Left ventricle myocardium inferior (tissue), 1 donor: ENCODE measurements around the gene PRKACA. TPM values are rescaled to one million over a fixed set of nuclear protein-coding genes. Genes with fewer than 3 reads are reported as not detected.

Experiments used
- DNase-seq: peaks from one replicate; pipeline ENCODE4 v3.0.0-alpha.2; 2020
- H3K27ac ChIP-seq: fragments of 200-600 bp; replicated peaks from 2 replicates; pipeline ENCODE4 v1.8.0; 2021
- H3K27me3 ChIP-seq: fragments of 200-600 bp; 2 replicates; pipeline ENCODE4 v1.8.0; 2021; ENCODE audit warnings: low read depth
- H3K36me3 ChIP-seq: fragments of 200-600 bp; 2 replicates; pipeline ENCODE4 v1.8.0; 2021
- H3K4me1 ChIP-seq: fragments of 200-600 bp; 2 replicates; pipeline ENCODE4 v1.8.0; 2021
- H3K4me3 ChIP-seq: fragments of 200-600 bp; 2 replicates; pipeline ENCODE4 v1.8.0; 2021; ENCODE audit warnings: mild to moderate bottlenecking, moderate library complexity
- H3K9me3 ChIP-seq: fragments of 200-600 bp; replicated peaks from 2 replicates; pipeline ENCODE4 v1.8.0; 2021
- CTCF ChIP-seq: fragments of 200-600 bp; IDR thresholded peaks from 2 replicates; pipeline ENCODE4 v1.8.0; 2021; ENCODE audit warnings: antibody characterized with exemption, mild to moderate bottlenecking, borderline replicate concordance
- intact Hi-C: fragments of 100-400 bp; cut with micrococcal nuclease; formaldehyde crosslinking; loops from one replicate; pipeline ENCODE4 v1.11.0; 2022
- total RNA-seq: library from RNA; stranded (reverse); fragmentation: NEBNext Ultra II Directional; extraction: Animal tissue kit (Norgen Biotek cat#: 25700); gene quantifications from one replicate; pipeline ENCODE4 v1.2.1, GENCODE V29; 2021
- donor health status: DM: no; HTN: yes; CAD: no; lungs with severe emphysema.

PRKACA gene
- total RNA-seq, 1 donor from 2014 or later, result 465 TPM

GRCh38 chr19:14162871-14163297 is 45.3 kb upstream of the PRKACA start:
- no peak for DNase-seq
- H3K36me3 ChIP-seq, result peaks cover 22% of the 10 kb centered on the region
- no peak overlapping the region for H3K4me3 ChIP-seq
- H3K27me3 ChIP-seq, result no peaks in the 10 kb centered on the region
- no peaks in the 10 kb centered on the region for H3K9me3 ChIP-seq
- H3K4me1 ChIP-seq, result peaks cover 17% of the 10 kb centered on the region
- H3K27ac ChIP-seq, result no peak overlapping the region
- intact Hi-C loops, result no loop called here
- no peak for TF ChIP-seq CTCF

DNA sequence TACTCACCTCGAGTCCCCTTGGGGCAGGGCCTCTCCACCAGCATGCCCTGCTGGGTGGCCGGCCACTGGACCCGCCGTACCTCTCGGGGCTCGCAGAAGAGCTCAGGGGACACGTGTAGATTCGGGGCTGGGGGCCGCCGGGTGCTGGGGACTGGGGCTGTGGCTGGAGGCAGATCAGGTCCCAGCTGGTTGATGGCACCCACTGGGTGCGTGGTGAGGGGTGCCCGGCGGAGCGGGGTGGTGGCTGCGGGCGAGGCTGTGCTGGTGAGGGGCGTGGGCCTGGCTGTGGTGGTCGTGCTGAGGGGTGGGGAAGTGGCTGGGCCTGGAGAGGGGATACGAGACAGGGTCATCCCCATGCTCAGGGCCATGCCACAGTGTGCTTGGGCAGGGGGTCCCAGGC is 43.7 kb upstream of the PRKACA start:
- Histone ChIP-seq H3K36me3 (peaks cover 38% of the 10 kb centered on the region), H3K4me1 (peaks cover 1% of the 10 kb centered on the region), H3K27ac (no peak overlapping the region), H3K9me3 (no peaks in the 10 kb centered on the region), H3K4me3 (no peak overlapping the region), H3K27me3 (no peaks in the 10 kb centered on the region)
- no peak for DNase-seq
- intact Hi-C loops, result no loop called here
- TF ChIP-seq CTCF, result no peak

DNA sequence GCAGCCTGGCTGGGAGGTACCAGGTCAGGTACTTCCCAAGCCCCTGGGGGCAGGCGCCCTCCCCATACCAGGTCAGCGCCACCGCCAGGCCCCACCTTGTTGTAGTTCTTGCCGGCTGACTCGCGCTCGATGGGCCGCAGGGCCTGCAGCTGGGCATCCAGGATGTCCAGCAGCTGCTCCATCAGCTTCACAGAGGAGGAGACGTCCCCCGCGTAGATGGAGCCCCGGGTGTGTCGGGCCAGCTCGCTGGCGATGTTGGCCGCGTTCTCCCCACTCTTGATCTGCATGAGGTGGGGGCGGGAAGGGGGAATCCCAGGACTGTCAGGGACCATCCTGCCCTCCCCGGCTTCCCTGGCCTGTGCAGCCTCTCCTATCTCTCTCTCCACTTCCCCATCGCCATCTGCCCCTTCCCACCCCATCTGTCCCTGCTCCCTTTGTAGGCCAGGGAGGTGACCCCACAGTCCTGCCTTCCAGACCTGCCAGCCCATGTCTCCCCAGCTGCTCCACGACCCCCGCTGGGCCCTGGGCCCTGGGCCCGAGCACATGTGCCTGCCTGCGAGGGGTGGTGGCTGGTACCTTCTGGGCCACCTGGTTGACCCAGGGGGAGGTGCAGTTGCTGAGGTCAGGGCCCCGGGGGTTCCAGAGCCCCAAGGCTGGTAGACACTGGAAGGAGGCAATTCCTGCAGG is 42.6 kb upstream of the PRKACA start:
- intact Hi-C loops, result no loop called here
- no peak for TF ChIP-seq CTCF
- H3K27me3 ChIP-seq, result no peaks in the 10 kb centered on the region
- no peak overlapping the region for H3K4me3 ChIP-seq
- H3K4me1 ChIP-seq, result no peaks in the 10 kb centered on the region
- DNase-seq, result no peak
- H3K27ac ChIP-seq, result no peak overlapping the region
- no peaks in the 10 kb centered on the region for H3K9me3 ChIP-seq
- H3K36me3 ChIP-seq, result peaks cover 49% of the 10 kb centered on the region

DNA sequence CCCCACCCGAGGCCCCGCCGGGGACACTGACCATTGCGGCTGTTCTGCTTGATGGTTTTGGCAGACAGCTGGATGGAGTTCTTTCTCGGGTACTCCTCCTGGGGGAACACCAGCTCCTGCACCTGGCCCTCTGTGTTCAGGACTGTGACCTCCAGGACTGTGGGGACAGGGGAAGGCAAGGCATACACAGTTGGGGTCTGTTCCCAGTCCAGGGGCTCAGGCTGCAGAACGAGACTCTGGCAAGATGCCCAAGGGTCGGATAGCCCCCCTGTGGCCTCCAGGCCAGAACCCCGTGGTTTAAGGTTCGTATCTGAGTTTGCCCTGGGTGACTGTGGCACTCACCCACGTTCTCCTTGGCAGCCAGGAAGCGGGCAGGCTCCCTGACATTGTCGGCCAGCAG is 41.5 kb upstream of the PRKACA start:
- peaks cover 59% of the 10 kb centered on the region for H3K36me3 ChIP-seq
- DNase-seq, result no peak
- intact Hi-C loops, result no loop called here

GRCh38 chr19:14158276-14159023 is 40.9 kb upstream of the PRKACA start:
- H3K4me1 ChIP-seq, result no peaks in the 10 kb centered on the region
- no peak for DNase-seq
- H3K27me3 ChIP-seq, result no peaks in the 10 kb centered on the region
- H3K36me3 ChIP-seq, result peaks cover 60% of the 10 kb centered on the region
- H3K4me3 ChIP-seq, result no peak overlapping the region
- intact Hi-C loops, result no loop called here
- no peaks in the 10 kb centered on the region for H3K9me3 ChIP-seq
- H3K27ac ChIP-seq, result no peak overlapping the region
- no peak for TF ChIP-seq CTCF

More for the DNA sequence above, 41.5 kb upstream of the PRKACA start:
- Histone ChIP-seq H3K4me3 (no peak overlapping the region), H3K4me1 (no peaks in the 10 kb centered on the region), H3K9me3 (no peaks in the 10 kb centered on the region), H3K27me3 (no peaks in the 10 kb centered on the region), H3K27ac (no peak overlapping the region)
- TF ChIP-seq CTCF, result no peak
